ELR (cell line): ENCODE measurements around the gene LSM14B.
A peak's percentile ranks its signal among the peaks of the same experiment; 100 is the strongest.

ENCODE experiments used
- DNase-seq: peaks from one replicate; pipeline ENCODE4 v3.0.0-alpha.2; 2015; ENCODE audit warnings: low read depth

Gene LSM14B

DNA sequence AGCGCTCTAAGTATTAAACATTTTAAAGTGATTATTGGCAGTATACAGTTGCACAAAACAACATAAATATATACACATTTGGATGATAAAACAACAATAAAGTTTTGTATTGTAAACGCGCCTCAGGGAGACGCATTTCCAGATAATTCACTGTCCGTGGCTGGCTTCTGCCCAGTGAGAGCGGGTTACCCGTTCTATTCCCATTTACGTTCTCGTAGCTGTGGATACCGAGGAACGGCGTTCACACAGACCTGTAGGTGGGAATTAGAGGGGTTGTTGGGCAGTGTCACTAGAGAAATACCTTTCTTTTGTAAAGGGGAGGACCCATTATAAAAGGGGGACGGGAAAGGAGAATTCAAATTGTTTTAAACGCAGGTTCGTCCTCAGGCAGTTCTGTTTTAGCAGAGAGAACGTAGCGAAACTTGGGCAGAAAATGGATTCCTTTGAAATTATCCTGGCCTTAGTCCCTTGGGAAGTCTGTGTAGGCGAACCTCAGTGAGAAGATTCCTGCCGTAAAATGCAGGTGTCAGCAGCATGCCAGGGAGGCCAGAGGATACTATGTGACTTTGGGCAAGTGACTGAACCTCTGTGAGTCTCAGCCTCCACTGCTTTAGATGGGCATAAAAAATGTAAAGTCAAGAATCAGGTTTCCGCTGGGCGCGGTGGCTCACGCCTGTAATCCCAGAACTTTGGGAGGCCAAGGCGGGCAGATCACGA lies 61.3 kb downstream of the LSM14B start:
- DNase-seq: peak; percentile 44
